Cardiac muscle cell (in vitro differentiated cells and primary cell): ENCODE data around the gene GRAP2. TPM values are rescaled to one million over a fixed set of nuclear protein-coding genes. Genes with fewer than 3 reads are reported as not detected.

Experiments used
- DNase-seq, 2 donors: peaks; one replicate each; pipeline versions ENCODE4 v3.0.0 to v3.0.0-alpha.2; 2010 to 2017; ENCODE audit warnings: low read depth in 1 of 2, low spot score in 1 of 2
- H3K27ac ChIP-seq: fragments of 200-600 bp; sonication (generic); 2 replicates; pipeline ENCODE4 v1.5.1; 2016
- H3K27me3 ChIP-seq: fragments of 200-600 bp; sonication (generic); 2 replicates; pipeline ENCODE4 v1.6.0; 2016; ENCODE audit warnings: control low read depth
- H3K36me3 ChIP-seq: fragments of 200-600 bp; sonication (generic); 2 replicates; pipeline ENCODE4 v1.5.1; 2016; ENCODE audit warnings: control low read depth
- H3K4me1 ChIP-seq: fragments of 200-600 bp; sonication (generic); 2 replicates; pipeline ENCODE4 v1.8.1; 2017; ENCODE audit warnings: low read depth, mild to moderate bottlenecking, mixed run types
- H3K4me3 ChIP-seq: fragments of 200-600 bp; sonication (generic); 2 replicates; pipeline ENCODE4 v1.5.1; 2016; ENCODE audit warnings: mild to moderate bottlenecking
- H3K9me3 ChIP-seq: fragments of 200-600 bp; sonication (generic); 2 replicates; pipeline ENCODE4 v1.5.1; 2017; ENCODE audit warnings: low read depth, mild to moderate bottlenecking, control low read depth
- polyA plus RNA-seq: library from polyadenylated mRNA; unstranded; fragments of >200 nt; fragmentation: Nextera tagmentation; extraction: Ambion mirVana; gene quantifications from 2 replicates; pipeline ENCODE4 v1.2.1, GENCODE V29; 2016
- total RNA-seq: library from RNA; depleted of rRNA; stranded (reverse); fragments of >200 nt; gene quantifications from 2 replicates; pipeline ENCODE4 v1.2.3, GENCODE V29; 2016
- TF ChIP-seq, protein P1 (sequence below): IDR thresholded peaks from 2 replicates; pipeline ENCODE4 v1.5.1; 2012; ENCODE audit warnings: low read depth, mild to moderate bottlenecking, low read length

GRAP2 gene
- total and polyA plus RNA-seq, 2 experiments from 2014 or later, result 0.09 TPM; not detected in 1

DNA sequence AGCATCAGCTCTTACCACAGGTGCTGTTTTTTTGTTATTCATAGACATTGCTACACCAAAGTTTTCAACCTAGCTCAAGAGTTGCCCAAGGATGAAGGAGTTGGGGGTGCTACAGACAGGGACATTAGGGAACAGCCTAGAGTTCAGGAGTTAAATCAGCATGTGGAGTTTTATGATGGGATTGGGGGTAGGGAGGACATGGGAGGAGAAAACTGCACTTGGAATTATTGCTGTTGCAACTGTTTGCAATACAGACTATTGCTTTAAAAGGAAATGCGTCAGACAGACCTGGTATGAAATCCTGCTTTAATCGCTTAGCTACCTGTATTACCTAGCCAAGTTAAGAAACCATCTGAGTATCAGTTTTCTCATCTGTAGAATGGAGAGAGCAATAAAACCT, 65.6 kb downstream of the GRAP2 start:
- H3K36me3 ChIP-seq, result no peaks in the 10 kb centered on the region
- H3K27ac ChIP-seq, result no peak overlapping the region
- TF ChIP-seq, protein P1, sequence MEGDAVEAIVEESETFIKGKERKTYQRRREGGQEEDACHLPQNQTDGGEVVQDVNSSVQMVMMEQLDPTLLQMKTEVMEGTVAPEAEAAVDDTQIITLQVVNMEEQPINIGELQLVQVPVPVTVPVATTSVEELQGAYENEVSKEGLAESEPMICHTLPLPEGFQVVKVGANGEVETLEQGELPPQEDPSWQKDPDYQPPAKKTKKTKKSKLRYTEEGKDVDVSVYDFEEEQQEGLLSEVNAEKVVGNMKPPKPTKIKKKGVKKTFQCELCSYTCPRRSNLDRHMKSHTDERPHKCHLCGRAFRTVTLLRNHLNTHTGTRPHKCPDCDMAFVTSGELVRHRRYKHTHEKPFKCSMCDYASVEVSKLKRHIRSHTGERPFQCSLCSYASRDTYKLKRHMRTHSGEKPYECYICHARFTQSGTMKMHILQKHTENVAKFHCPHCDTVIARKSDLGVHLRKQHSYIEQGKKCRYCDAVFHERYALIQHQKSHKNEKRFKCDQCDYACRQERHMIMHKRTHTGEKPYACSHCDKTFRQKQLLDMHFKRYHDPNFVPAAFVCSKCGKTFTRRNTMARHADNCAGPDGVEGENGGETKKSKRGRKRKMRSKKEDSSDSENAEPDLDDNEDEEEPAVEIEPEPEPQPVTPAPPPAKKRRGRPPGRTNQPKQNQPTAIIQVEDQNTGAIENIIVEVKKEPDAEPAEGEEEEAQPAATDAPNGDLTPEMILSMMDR, result no peak
- H3K27me3 ChIP-seq, result no peaks in the 10 kb centered on the region
- no peak overlapping the region for H3K4me3 ChIP-seq
- peak in 1 of 2 donors; percentile 29 for DNase-seq
- H3K9me3 ChIP-seq, result no peaks in the 10 kb centered on the region
- H3K4me1 ChIP-seq, result no peaks in the 10 kb centered on the region

DNA sequence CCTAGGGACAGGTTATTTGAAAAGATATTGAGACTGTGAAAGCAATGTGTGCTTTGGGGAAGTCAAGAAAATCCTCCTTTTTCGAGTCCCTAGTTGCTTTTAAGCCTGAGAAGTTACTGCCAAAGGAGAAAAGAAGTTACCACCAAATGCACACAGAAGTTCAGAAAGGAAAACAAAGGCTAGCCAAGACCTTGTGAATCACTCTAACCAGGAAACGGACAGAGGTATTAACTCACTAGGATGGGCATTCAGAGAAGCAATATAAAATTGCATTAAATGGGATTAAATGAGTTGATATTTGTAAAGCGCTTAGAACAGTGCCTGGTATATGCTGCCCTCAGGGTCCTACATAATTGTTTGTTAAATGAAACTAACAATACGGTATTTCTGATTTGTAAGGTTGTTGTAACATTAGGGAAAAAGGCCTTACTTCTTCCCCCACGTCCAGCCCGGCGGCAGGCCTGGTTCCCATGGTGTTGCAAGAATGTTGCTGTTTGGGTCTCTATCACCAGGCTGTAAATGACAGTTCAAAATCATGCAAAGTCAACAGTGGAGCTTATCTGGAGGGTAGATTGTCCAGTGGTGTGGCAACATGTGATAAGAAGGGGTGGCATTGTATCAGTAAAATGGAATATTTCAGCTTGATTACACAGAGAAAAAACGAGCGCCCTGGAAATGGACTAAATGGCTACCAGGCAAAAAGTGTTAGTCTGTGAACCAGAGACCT, 66.4 kb downstream of the GRAP2 start:
- no peak overlapping the region for H3K27ac ChIP-seq
- no peaks in the 10 kb centered on the region for H3K36me3 ChIP-seq
- H3K9me3 ChIP-seq, result no peaks in the 10 kb centered on the region
- H3K27me3 ChIP-seq, result no peaks in the 10 kb centered on the region
- H3K4me3 ChIP-seq, result no peak overlapping the region
- peak in 1 of 2 donors; percentile 52 for DNase-seq
- TF ChIP-seq, protein P1, result no peak
- H3K4me1 ChIP-seq, result no peaks in the 10 kb centered on the region

DNA sequence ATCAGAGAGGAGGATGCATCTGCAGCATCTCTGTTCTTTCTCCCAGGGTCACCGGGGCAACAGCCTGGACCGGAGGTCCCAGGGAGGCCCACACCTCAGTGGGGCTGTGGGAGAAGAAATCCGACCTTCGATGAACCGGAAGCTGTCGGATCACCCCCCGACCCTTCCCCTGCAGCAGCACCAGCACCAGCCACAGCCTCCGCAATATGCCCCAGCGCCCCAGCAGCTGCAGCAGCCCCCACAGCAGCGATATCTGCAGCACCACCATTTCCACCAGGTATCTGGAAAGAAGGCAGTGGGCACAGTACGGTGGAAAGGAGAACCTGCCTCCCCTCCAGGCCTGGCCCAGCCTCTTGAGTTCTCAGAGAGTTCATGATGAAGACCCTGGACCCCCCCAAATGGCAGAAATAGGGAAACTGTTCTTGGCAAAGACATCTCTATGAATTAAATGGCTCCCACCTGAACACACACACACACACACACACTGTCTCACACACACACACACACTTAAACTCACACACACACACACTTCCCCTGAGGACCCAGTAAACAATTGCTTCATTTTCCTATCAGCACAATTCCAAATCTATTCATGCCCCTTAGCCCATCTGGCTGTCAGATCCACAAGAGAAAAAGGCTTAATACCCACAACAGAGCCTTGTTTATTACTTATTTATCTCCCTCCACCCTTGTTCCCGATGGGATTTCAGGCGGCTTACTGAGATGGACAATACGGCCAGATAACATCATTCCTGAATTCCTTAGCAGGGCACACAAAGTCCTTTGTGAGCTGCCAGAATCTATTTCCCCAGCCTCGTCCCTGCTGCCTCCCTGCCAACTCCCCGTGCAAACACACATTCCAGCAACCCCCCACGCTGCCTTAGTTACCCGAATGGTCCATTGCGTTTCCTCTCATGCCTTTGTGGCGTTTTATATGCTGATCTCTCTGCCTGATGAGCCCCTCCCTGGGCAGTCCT, 67.4 kb downstream of the GRAP2 start:
- Histone ChIP-seq H3K27ac (no peak overlapping the region), H3K9me3 (no peaks in the 10 kb centered on the region), H3K27me3 (no peaks in the 10 kb centered on the region), H3K4me1 (no peaks in the 10 kb centered on the region), H3K36me3 (no peaks in the 10 kb centered on the region), H3K4me3 (no peak overlapping the region)
- TF ChIP-seq, protein P1, result no peak
- peak in 1 of 2 donors; percentile 80 for DNase-seq

- no peak for DNase-seq
- TF ChIP-seq, protein P1, result no peak
- no peaks in the 10 kb centered on the region for H3K4me1 ChIP-seq
Observed at GRCh38 chr22:39970742-39971141, 69.9 kb downstream of the GRAP2 start.

GRCh38 chr22:39972641-39973040, 71.8 kb downstream of the GRAP2 start:
- TF ChIP-seq, protein P1, result no peak
- H3K27ac ChIP-seq, result no peak overlapping the region
- no peak for DNase-seq
- H3K27me3 ChIP-seq, result no peaks in the 10 kb centered on the region
- H3K4me1 ChIP-seq, result no peaks in the 10 kb centered on the region
- no peak overlapping the region for H3K4me3 ChIP-seq
- H3K9me3 ChIP-seq, result no peaks in the 10 kb centered on the region
- H3K36me3 ChIP-seq, result no peaks in the 10 kb centered on the region

More at GRCh38 chr22:39970742-39971141, 69.9 kb downstream of the GRAP2 start:
- no peaks in the 10 kb centered on the region for H3K36me3 ChIP-seq
- no peaks in the 10 kb centered on the region for H3K27me3 ChIP-seq
- no peak overlapping the region for H3K4me3 ChIP-seq
- no peaks in the 10 kb centered on the region for H3K9me3 ChIP-seq
- no peak overlapping the region for H3K27ac ChIP-seq
